Measurements from ENCODE around the gene TBC1D5.
A peak's percentile ranks its signal among the peaks of the same experiment; 100 is the strongest.
"Not testable (repeated sequence)": the region's sequence is repeated elsewhere in the genome, so short reads cannot be mapped to it uniquely, and the experiment has no call there.

Gene TBC1D5

GRCh38 chr3:17401912-17402311 is 340.5 kb downstream of the TBC1D5 start:
- no peak for DNase-seq (ENCODE audit: low read depth)

DNA sequence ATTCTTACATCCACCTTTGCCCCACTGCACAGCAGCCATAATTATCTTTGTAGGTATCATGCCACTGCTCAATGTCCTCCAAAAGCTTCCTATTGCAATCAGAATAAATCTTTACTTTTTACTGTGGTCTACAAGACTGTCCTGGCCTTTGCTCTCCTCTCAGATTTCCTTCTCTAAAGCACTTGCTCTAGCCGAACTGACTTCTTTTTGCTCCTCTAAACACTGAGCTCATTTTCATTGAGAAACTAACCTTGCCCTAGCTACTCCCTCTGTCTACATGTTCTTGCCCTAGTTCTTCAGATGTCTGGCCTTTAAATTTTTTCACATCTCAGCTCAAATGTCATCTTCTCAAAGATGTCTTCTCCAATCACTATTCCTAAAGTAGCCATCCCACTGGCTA is 342.8 kb downstream of the TBC1D5 start:
- DNase-seq (ENCODE audit: low read depth), result no peak

- DNase-seq (ENCODE audit: low read depth), result no peak
Measured at GRCh38 chr3:17398959-17399551, 343.4 kb downstream of the TBC1D5 start.

DNA sequence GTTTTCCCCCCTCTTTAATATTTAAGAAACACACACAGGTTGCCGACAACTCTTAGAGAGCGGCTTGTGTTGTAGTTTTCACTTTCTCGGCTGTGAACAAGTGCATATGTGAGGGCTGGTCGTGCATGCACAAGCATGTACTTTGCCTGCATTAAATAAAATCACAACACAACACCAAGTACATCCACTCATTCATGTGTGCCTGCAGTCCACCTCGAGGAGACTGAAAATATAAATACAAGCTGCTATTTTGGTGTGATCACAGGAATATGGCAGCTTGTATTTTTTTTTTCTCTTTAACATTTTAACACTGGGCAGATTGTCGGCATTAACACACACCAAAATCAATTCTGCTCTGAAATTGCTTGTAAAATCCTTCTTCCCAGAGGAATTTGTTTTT is 346.4 kb downstream of the TBC1D5 start:
- DNase-seq (ENCODE audit: low read depth), result no peak

DNA sequence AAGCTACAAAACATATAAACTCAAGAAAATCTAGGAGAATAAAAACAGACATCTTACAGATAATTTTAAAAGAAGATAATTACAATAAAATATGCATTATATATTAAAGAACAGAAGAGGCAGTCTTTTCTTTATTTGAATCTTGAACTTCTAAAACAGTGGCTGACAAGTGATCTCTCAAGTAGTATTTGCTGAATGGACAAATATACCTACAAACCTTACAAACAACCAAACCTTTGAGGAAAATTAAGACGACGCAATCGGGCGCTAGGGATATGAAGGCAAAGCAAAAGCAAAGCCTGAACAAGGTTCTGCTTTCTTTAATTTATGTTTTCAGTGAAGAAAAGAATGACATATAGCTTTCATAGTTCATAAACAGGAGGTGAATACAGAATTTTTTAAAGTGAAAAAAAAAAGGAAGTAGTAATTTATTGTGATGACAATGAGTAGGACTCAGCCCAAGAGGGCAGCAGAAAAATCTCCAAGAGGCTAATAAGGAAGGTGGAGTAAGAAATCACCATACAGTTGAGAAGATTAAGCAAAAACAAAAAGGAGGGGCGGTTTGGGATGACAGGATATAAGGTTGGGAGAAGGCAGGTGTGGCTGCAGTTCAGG is 347.8 kb downstream of the TBC1D5 start:
- no peak for DNase-seq (ENCODE audit: low read depth)

DNA sequence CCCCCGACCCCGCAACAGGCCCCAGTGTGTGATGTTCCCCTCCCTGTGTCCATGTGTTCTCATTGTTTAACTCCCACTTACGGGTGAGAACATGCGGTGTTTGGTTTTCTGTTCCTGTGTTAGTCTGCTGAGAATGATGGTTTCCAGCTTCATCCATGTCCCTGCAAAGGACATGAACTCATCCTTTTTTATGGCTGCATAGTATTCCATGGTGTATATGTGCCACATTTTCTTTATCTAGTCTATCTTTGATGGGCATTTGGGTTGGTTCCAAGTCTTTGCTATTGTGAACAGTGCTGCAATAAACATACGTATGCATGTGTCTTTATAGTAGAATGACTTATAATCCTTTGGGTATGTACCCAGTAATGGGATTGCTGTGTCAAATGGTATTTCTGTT is 349.9 kb downstream of the TBC1D5 start:
- DNase-seq (ENCODE audit: low read depth), result not testable (repeated sequence)

GRCh38 chr3:17390785-17391184 is 351.6 kb downstream of the TBC1D5 start:
- DNase-seq (ENCODE audit: low read depth), result no peak

GRCh38 chr3:17387108-17387507 is 355.3 kb downstream of the TBC1D5 start:
- no peak for DNase-seq (ENCODE audit: low read depth)

- DNase-seq (ENCODE audit: low read depth), result no peak
Measured at GRCh38 chr3:17386432-17386831, 356.0 kb downstream of the TBC1D5 start.

DNA sequence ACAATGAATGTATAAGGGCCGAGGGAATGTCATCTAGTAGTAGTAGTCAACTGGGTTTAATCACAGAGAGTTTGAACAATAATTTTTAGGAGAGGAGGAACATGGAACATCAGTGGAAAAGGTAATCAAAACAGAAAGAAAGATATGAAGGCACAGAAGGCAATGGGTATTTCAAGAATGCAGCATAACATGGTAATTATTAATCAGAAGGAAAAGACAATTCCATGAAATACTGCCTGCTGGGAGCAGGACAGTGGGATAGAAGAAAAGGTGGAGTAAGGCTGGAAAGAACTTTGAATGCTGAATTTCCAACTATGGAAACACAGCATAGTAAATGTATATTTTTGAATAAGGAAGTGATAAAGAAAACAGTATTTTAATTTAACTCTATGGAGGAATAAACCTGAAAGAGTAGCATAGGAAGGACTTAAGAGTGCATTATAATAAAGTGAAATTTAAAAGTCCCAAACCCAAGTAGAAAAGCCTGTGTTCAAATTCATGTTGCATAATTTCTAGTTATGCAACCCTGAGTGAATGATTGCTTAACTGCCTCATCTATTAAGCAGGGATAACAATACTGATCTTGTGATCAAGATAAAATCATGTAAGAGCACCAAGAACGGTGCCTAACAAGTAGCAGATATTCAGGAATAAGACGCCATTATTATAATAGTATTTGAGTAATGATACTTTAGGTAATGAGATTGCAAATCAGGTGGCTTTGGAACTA is 357.7 kb downstream of the TBC1D5 start:
- DNase-seq (ENCODE audit: low read depth), result peak; percentile 36

GRCh38 chr3:17373304-17373703 is 369.1 kb downstream of the TBC1D5 start:
- no peak for DNase-seq (ENCODE audit: low read depth)

GRCh38 chr3:17372362-17373210 is 369.8 kb downstream of the TBC1D5 start:
- DNase-seq (ENCODE audit: low read depth), result no peak

DNA sequence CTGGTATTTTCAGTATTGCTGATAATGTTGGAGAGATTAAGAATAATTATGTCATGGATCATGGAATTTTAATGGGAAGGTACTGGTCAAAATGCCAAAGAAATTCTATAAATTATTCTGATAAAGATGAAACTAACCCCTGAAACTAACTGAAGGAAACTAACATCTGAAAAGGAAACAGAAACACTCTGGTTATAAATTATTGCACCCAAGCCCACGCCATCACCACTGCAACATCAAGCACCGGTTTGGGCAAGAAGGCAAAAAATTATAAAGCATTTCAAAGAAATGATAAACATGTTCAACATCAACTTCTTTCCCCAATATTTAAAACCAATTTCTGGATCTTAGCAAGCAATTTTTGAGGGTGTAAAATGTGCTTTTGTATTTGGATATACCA is 372.5 kb downstream of the TBC1D5 start:
- DNase-seq (ENCODE audit: low read depth), result no peak

GRCh38 chr3:17367171-17367570 is 375.3 kb downstream of the TBC1D5 start:
- no peak for DNase-seq (ENCODE audit: low read depth)

DNA sequence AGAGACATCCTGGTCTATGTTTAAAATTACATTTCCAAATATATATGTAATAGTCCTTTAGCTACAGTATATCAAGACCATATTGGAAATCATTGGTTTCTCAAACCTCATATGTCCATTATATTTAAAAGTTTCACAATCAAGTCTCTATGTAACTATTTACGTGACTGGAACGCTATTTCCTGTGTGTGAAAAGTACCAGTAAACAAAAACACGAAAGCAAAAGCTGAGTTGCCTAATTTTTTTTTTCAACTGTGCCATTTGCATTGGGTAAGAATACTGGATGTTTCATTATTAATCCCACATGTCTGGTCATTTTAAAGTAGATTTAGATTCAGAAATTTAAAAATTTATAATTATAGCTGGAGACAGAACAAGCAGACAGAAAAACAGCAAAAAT is 381.4 kb downstream of the TBC1D5 start:
- DNase-seq (ENCODE audit: low read depth), result peak; percentile 27

GRCh38 chr3:17359911-17360310 is 382.5 kb downstream of the TBC1D5 start:
- no peak for DNase-seq (ENCODE audit: low read depth)

DNA sequence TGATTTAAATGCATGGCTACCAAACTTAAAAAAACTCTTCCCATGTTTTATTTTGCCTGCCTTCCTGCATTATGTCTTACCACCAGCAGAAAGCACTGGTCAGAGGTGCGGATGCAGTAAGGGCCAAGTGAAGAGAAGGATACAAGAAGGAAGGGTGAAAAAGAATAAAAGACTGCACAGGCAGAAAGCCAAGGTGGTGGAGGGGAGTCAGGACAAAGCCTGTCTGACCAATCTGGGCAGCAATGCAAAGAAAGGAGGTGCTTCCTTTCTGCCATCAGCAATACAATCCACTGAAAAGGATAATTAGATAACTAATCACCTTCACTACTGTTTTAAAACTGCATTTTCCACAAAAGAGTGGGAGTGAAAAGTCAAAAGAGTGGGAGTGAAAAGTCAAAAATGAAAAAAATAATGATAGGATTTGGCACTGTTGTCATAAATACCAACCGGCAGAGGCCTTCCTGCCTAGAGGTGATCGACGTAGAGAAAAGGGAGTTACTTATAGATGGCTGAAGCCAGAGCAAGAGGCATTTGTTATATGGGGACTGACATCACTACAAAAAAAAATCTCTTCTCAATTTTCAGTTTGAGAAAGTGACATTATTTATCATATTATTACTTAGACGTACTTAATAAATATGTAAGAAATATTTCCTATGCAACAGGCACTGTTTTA is 385.3 kb downstream of the TBC1D5 start:
- DNase-seq (ENCODE audit: low read depth), result no peak

DNA sequence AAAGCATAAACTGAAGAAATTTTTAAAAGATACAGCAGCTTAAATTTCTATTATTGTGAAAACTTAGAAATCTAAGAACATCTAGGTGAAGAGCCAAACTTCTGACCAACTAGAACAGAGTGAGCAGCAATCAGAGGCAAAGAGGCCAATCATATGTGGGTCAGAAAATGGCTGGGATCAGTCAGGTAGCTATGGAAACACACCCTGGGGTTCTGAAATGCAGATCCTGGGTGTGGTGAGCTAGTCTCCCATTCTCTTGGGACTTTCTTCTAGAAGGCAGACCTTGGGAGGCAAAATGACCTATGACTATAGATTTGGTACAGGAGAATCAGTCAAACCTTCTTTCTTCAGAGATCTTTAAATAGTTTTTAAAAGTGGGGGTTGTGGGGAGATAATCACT is 385.8 kb downstream of the TBC1D5 start:
- DNase-seq (ENCODE audit: low read depth), result no peak

- peak; percentile 33 for DNase-seq (ENCODE audit: low read depth)
Measured at GRCh38 chr3:17355591-17355990, 386.8 kb downstream of the TBC1D5 start.

GRCh38 chr3:17354341-17354740 is 388.1 kb downstream of the TBC1D5 start:
- no peak for DNase-seq (ENCODE audit: low read depth)

DNA sequence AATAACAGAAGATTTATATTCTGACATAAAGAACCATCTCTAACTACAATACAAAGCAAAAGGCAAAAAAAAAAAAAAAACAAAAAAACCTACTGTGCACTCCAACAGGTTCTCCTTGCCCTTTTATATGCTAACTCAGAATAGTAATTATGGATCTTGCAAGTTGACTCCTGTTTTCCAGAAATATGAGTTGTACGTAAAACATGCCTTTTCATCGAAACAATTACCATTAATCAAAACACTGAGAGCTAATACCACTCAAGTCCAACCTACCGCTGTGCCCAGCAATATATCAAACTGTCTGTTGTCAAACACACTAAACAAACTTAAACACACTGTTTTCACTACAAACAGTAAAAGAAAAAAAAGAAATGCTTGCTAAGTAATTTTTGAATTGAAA is 389.8 kb downstream of the TBC1D5 start:
- no peak for DNase-seq (ENCODE audit: low read depth)

GRCh38 chr3:17351193-17351592 is 391.2 kb downstream of the TBC1D5 start:
- DNase-seq (ENCODE audit: low read depth), result not testable (repeated sequence)

Data from GM04504 (cell line).